Mammary epithelial cell (primary cell): Measurements from ENCODE around the gene CEP112.

Experiments
- EZH2 ChIP-seq: IDR thresholded peaks from 2 replicates; pipeline ENCODE4 v1.6.1; 2012; ENCODE audit warnings: low read length, inconsistent platforms, borderline replicate concordance
- TF ChIP-seq, protein P1 (sequence below), 2 donors: IDR thresholded peaks in 1 of 2; conservative IDR thresholded peaks in 1 of 2; 2 replicates each; pipeline ENCODE4 v1.5.1; 2011 to 2012; ENCODE audit warnings: inconsistent platforms in 2 of 2, low read length in 2 of 2, mild to moderate bottlenecking in 2 of 2, control low read depth in 1 of 2, low read depth in 1 of 2; ENCODE audit not compliant: insufficient read depth in 1 of 2; ENCODE audit errors: extremely low read depth in 1 of 2

DNA sequence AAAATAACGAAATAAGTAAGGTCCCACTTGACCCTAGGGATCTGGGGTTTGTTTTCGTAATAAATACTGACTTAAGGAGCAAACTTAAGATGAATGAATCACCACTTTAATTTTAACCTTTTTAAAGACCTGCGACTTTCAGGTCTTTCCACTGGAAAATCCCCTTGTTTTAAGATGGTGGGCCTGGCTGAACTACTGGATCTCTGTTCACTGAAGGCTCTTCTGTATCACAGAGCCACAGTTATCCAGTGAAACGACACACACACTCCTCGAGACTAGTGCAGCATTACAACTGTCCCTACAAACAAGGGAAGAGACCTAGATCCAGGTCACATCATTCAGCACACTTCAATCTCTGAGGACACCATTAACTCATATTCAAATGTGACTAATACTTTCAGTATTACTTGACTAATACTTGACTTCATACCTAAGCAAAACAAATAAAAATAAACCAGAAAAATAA is 299.0 kb downstream of the CEP112 start:
- TF ChIP-seq, protein P1, sequence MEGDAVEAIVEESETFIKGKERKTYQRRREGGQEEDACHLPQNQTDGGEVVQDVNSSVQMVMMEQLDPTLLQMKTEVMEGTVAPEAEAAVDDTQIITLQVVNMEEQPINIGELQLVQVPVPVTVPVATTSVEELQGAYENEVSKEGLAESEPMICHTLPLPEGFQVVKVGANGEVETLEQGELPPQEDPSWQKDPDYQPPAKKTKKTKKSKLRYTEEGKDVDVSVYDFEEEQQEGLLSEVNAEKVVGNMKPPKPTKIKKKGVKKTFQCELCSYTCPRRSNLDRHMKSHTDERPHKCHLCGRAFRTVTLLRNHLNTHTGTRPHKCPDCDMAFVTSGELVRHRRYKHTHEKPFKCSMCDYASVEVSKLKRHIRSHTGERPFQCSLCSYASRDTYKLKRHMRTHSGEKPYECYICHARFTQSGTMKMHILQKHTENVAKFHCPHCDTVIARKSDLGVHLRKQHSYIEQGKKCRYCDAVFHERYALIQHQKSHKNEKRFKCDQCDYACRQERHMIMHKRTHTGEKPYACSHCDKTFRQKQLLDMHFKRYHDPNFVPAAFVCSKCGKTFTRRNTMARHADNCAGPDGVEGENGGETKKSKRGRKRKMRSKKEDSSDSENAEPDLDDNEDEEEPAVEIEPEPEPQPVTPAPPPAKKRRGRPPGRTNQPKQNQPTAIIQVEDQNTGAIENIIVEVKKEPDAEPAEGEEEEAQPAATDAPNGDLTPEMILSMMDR (conservative IDR thresholded peaks at IDR 0.05 in 1 of 2, IDR thresholded peaks at IDR 0.05 in 1 of 2; ENCODE audit: extremely low read depth in 1 of 2, insufficient read depth in 1 of 2, low read depth in 1 of 2, low read length in 2 of 2) = no peak
- TF ChIP-seq EZH2 = no peak
